Psoas muscle (tissue), 8 donors: ENCODE data around the gene TCF7L1. TPM values are rescaled to one million over a fixed set of nuclear protein-coding genes. Genes with fewer than 3 reads are reported as not detected.
A peak's percentile ranks its signal among the peaks of the same experiment; 100 is the strongest.

Experiments
- ATAC-seq, 4 donors: fragments of 200-7000 bp; cut with Tn5 transposase; one replicate each; pipeline ENCODE4 v1.9.1; 2020; ENCODE audit warnings: moderate library complexity in 3 of 4, mild to moderate bottlenecking in 2 of 4
- DNase-seq, 2 donors: peaks; one replicate each; pipeline ENCODE4 v3.0.0-alpha.2; 2020
- H3K27ac ChIP-seq: fragments of 200-600 bp; one replicate; pipeline ENCODE4 v1.8.0; 2022
- H3K27me3 ChIP-seq, 3 donors: fragments of 200-600 bp in 1 of 3; one replicate each; pipeline versions ENCODE4 v1.6.1 to v1.8.0; 2013 to 2022; ENCODE audit warnings: low read length in 2 of 3, mild to moderate bottlenecking in 2 of 3, moderate library complexity in 1 of 3; ENCODE audit not compliant: insufficient read depth in 3 of 3
- H3K36me3 ChIP-seq, 2 donors: fragments of 200-600 bp in 1 of 2; one replicate each; pipeline versions ENCODE4 v1.6.1 to v1.8.0; 2013 to 2022; ENCODE audit warnings: low read depth in 1 of 2, mild to moderate bottlenecking in 1 of 2, moderate library complexity in 1 of 2; ENCODE audit not compliant: insufficient read depth in 1 of 2
- H3K4me1 ChIP-seq: fragments of 200-600 bp; one replicate; pipeline ENCODE4 v1.8.0; 2022
- H3K4me3 ChIP-seq: fragments of 200-600 bp; one replicate; pipeline ENCODE4 v1.8.0; 2022; ENCODE audit warnings: mild to moderate bottlenecking
- H3K9me3 ChIP-seq: fragments of 200-600 bp; one replicate; pipeline ENCODE4 v1.8.0; 2022
- WGBS, 3 donors: extraction: QIAGEN DNeasy Blood & Tissue Kit; methylation state at CpG; one replicate each; pipeline versions ENCODE4 v1.1.6 to v1.1.7; 2013; 5-methylcytosine and 5-hydroxymethylcytosine counted together
- intact Hi-C, 2 donors: fragments of 100-400 bp; cut with DNase I; formaldehyde crosslinking; loops; one replicate each; pipeline versions ENCODE4 v1.11.0 to v1.14.2; 2022
- polyA plus RNA-seq, 3 donors: library from polyadenylated mRNA; stranded (reverse); fragments of 200-250 nt; gene quantifications; one replicate each; pipeline ENCODE4 v1.2.3, GENCODE V29; 2013
- total RNA-seq, 4 donors: library from RNA; stranded (reverse); fragmentation: NEBNext Ultra II Directional in 2 of 4; extraction: Animal tissue kit (Norgen Biotek cat#: 25700) in 2 of 4; gene quantifications; one replicate each; pipeline versions ENCODE4 v1.2.1 to v1.2.4, GENCODE V29; 2021 to 2023
- TF ChIP-seq, protein P1 (sequence below): fragments of 200-600 bp; IDR thresholded peaks from one replicate; pipeline ENCODE4 v1.8.0; 2022; ENCODE audit warnings: antibody characterized with exemption
- donor health status: healthy with polysubstance abuse.
- donor health status: DM: no; HTN: no; CAD: no; lungs with moderate emphysema.
- donor health status: Bipolar disorder and iron deficiency.
- donor health status: healthy.
- donor health status: DM: yes; HTN: yes; CAD: no.
- donor health status: DM: no; HTN: no; CAD: no.
- donor health status: DM: no; HTN: no; CAD: no.
- donor health status: DM: yes; HTN: yes; CAD: no.

The TCF7L1 gene
- total and polyA plus RNA-seq, 7 donors = 2.1 to 13.3 (median 6.1) TPM

DNA sequence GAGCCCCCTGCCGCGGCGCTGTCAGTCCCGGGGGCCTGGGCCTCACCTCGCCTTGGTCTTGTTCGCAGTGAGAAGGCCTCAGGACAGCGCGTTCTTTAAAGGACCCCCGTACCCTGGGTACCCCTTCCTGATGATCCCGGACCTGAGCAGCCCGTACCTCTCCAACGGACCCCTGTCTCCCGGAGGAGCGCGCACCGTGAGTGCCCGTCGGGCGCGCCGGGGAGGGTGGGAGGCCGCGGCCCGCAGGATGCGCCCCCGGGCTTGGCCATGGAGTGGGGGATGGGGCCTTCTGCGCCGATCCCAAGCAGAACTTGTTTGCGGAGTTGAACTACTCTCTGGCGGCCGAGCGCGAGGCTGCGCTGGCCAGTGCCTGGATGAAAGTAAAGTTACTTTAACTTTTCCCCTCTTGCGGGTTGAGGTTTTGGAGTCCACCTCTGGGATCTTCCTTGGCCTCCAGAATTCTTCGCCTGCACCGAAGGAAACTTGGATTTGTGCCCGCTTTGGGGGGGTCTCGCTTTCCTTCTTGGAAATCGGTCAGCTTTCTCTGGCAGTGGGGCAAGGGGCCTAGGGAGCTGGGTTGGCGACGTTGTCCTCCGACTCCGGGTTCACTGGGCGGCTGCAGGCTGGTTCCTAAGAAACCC lies 1.2 kb downstream of the TCF7L1 start:
- Histone ChIP-seq H3K4me3 (peak overlapping the region; percentile 85), H3K27ac (peak overlapping the region; percentile 47), H3K36me3 (no peaks in the 10 kb centered on the region), H3K4me1 (peaks cover 8% of the 10 kb centered on the region), H3K27me3 (no peaks in the 10 kb centered on the region), H3K9me3 (no peaks in the 10 kb centered on the region)
- TF ChIP-seq, protein P1, sequence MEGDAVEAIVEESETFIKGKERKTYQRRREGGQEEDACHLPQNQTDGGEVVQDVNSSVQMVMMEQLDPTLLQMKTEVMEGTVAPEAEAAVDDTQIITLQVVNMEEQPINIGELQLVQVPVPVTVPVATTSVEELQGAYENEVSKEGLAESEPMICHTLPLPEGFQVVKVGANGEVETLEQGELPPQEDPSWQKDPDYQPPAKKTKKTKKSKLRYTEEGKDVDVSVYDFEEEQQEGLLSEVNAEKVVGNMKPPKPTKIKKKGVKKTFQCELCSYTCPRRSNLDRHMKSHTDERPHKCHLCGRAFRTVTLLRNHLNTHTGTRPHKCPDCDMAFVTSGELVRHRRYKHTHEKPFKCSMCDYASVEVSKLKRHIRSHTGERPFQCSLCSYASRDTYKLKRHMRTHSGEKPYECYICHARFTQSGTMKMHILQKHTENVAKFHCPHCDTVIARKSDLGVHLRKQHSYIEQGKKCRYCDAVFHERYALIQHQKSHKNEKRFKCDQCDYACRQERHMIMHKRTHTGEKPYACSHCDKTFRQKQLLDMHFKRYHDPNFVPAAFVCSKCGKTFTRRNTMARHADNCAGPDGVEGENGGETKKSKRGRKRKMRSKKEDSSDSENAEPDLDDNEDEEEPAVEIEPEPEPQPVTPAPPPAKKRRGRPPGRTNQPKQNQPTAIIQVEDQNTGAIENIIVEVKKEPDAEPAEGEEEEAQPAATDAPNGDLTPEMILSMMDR = no peak
- WGBS, 3 donors = 18 to 31% (median 27%) methylated on average over 43 to 45 of the region's 45 CpGs
- ATAC-seq (peak in 2 of 4 donors; percentile 17 to 26), DNase-seq (peak; percentile 51 to 67)
- intact Hi-C loops = loop anchor here in 1 of 2 donors (5.0 kb wide), 1 partner anchor 153 kb away; no protein-coding TSS in a partner anchor

DNA sequence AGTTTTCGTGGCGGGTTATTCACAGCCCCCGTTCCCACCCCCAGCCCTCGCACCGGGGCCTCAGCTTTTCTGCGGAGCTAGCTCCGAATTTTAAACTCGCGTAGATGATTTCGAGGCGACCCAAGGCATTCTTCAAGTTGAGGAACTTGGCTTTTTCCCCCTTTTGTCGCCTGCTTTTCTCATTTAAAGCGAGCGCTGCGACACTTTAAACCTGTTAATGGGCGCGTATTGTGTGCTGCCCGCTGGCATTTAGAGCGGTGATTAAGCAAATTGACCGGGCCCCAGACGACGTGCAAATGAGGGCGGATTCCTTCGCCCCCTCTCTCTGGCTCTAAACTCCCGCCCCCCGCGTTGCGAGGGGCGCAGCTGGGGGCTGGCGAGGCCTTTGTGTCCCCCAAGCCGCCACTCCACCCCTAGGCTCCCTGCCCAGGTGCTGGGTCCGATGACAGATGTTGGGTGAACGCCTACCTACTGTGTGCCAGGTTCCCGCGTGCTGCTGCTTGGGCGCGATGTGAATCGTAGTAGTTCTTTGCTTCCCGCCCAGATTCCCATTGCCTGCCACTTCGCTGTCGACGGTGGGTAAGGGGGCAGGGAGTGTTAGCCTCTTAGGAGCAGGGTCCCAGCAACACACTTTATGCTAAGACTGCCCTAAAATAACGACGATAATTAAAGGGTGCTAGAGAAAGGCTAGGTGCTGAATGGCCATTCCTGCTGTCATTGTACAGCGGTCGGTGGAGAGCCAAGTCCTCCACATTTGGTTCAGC lies 1.9 kb downstream of the TCF7L1 start:
- TF ChIP-seq, protein P1 = no peak
- DNase-seq (no peak), ATAC-seq (no peak)
- Histone ChIP-seq H3K36me3 (no peaks in the 10 kb centered on the region), H3K4me1 (peaks cover 8% of the 10 kb centered on the region), H3K4me3 (peak overlapping the region; percentile 85), H3K27me3 (no peaks in the 10 kb centered on the region), H3K9me3 (no peaks in the 10 kb centered on the region), H3K27ac (no peak overlapping the region)
- intact Hi-C loops = loop anchor here (5.0 kb wide), 3 partner anchors 37 to 152 kb away; no protein-coding TSS in a partner anchor
- WGBS, 3 donors = 62 to 74% (median 64%) methylated on average over 46 of the region's 46 CpGs

DNA sequence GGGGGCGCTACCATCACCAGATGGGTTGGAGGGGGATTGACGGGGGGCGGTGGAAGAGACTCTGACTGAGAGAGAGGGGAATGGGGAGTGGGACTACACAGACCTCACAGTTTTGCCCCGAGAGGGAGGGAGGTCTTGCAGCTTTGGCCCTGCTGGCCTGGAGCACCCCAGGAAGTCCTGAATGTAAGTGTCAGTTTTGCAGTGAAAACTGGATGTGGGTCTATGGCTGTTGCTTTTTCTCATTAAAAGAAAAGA lies 2.4 kb downstream of the TCF7L1 start:
- H3K4me1 ChIP-seq = peaks cover 8% of the 10 kb centered on the region
- H3K27ac ChIP-seq = no peak overlapping the region
- H3K4me3 ChIP-seq = no peak overlapping the region
- intact Hi-C loops = loop anchor here (5.0 kb wide), 2 partner anchors 37 to 42 kb away; no protein-coding TSS in a partner anchor
- no peak for ATAC-seq
- H3K9me3 ChIP-seq = no peaks in the 10 kb centered on the region
- H3K27me3 ChIP-seq = no peaks in the 10 kb centered on the region
- 90 to 94% (median 91%) methylated on average over 4 of the region's 4 CpGs for WGBS, 3 donors
- TF ChIP-seq, protein P1 = no peak
- DNase-seq = no peak
- peaks cover 0 to under 1% of the 10 kb centered on the region in 2 donors for H3K36me3 ChIP-seq

DNA sequence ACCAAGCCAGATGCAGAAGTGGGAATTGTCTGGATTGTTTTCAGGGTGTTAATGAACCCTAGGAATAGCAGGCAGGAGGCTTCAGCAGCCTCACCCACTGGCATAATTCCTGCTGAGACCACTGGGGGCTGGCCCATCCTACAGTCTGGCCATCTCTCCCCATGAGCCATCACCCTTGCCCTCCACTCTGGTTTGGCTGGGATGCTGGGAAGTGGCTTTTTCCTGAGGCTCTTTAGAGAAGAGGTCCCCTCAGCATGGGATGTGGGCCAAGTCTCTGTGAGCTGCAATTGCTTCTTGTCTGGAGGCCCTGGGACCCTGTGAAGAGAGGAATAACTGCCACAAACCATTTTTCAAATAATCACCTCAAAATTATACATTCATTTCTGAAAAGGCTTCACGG lies 4.0 kb downstream of the TCF7L1 start:
- no peak overlapping the region for H3K4me3 ChIP-seq
- DNase-seq = no peak
- peaks cover 0 to 5% of the 10 kb centered on the region in 2 donors for H3K36me3 ChIP-seq
- WGBS, 3 donors = 62 to 86% (median 70%) methylated on average over 1 of the region's 1 CpG
- no peaks in the 10 kb centered on the region for H3K9me3 ChIP-seq
- H3K27me3 ChIP-seq = no peaks in the 10 kb centered on the region
- H3K4me1 ChIP-seq = peaks cover 6% of the 10 kb centered on the region
- no peak for ATAC-seq
- H3K27ac ChIP-seq = no peak overlapping the region
- TF ChIP-seq, protein P1 = no peak
- intact Hi-C loops = loop anchor here (5.0 kb wide), 2 partner anchors 35 to 40 kb away; no protein-coding TSS in a partner anchor
